ENCODE measurements around the gene ATP2B3.

Gene ATP2B3

GRCh38 chrX:153490217-153490930 lies 27.1 kb upstream of the ATP2B3 start:
- DNase-seq, result no peak

- DNase-seq, result no peak
These were observed 26.0 kb upstream of the ATP2B3 start for GRCh38 chrX:153491351-153491914.

GRCh38 chrX:153491918-153492317 lies 25.5 kb upstream of the ATP2B3 start:
- DNase-seq, result no peak

- no peak for DNase-seq
These were observed 24.9 kb upstream of the ATP2B3 start for GRCh38 chrX:153492543-153492942.

- no peak for DNase-seq
These were observed 24.4 kb upstream of the ATP2B3 start for GRCh38 chrX:153493085-153493484.

GRCh38 chrX:153494061-153494460 lies 23.4 kb upstream of the ATP2B3 start:
- DNase-seq, result no peak

- DNase-seq, result peak; percentile 37
These were observed 22.7 kb upstream of the ATP2B3 start, which contains the start of gene BGN for GRCh38 chrX:153494541-153495361. Gene BGN (plus strand): TSS chrX:153494980. CDS start chrX:153504632, 9,652 bp downstream.

- no peak for DNase-seq
These were observed 22.1 kb upstream of the ATP2B3 start for GRCh38 chrX:153495362-153495751.

- DNase-seq, result no peak
These were observed 21.4 kb upstream of the ATP2B3 start for GRCh38 chrX:153495903-153496589.

GRCh38 chrX:153496590-153496959 lies 20.9 kb upstream of the ATP2B3 start:
- DNase-seq, result no peak

- no peak for DNase-seq
These were observed 19.0 kb upstream of the ATP2B3 start for GRCh38 chrX:153498453-153498852.

GRCh38 chrX:153499341-153499740 lies 18.1 kb upstream of the ATP2B3 start:
- no peak for DNase-seq

GRCh38 chrX:153499876-153500275 lies 17.6 kb upstream of the ATP2B3 start:
- no peak for DNase-seq

- DNase-seq, result no peak
These were observed 16.7 kb upstream of the ATP2B3 start for GRCh38 chrX:153500676-153501280.

- DNase-seq, result no peak
These were observed 15.9 kb upstream of the ATP2B3 start for GRCh38 chrX:153501530-153501929.

- no peak for DNase-seq
These were observed 15.3 kb upstream of the ATP2B3 start for GRCh38 chrX:153502131-153502530.

GRCh38 chrX:153502796-153503195 lies 14.6 kb upstream of the ATP2B3 start:
- DNase-seq, result no peak

- no peak for DNase-seq
These were observed 12.9 kb upstream of the ATP2B3 start for GRCh38 chrX:153504445-153505016.

- no peak for DNase-seq
These were observed 12.1 kb upstream of the ATP2B3 start for GRCh38 chrX:153505361-153505760.

- peak; percentile 82 for DNase-seq
These were observed 9.8 kb upstream of the ATP2B3 start for GRCh38 chrX:153507484-153508178.

- DNase-seq, result no peak
These were observed 7.8 kb upstream of the ATP2B3 start for GRCh38 chrX:153509592-153509991.

GRCh38 chrX:153510383-153510782 lies 7.1 kb upstream of the ATP2B3 start:
- DNase-seq, result no peak

Data from hematopoietic multipotent progenitor cell treated with erythropoietin and hydrocortisone succinate and interleukin-3 and kit ligand, for 4 days (in vitro differentiated cells).